Right renal pelvis (tissue), 4 donors: ENCODE results near the gene TMEM106A. TPM values are rescaled to one million over a fixed set of nuclear protein-coding genes. Genes with fewer than 3 reads are reported as not detected.

Source experiments
- polyA plus RNA-seq, 4 donors: library from polyadenylated mRNA; unstranded; fragments of 120-200 nt; gene quantifications; one replicate each; pipeline ENCODE4 v1.2.1, GENCODE V29; 2013; ENCODE audit not compliant: insufficient read length in 4 of 4

Gene TMEM106A
- polyA plus RNA-seq, 4 donors, result 13.6 to 20.1 (median 14.1) TPM

Other genes with a start within 250 kb of the TMEM106A start
- gene AARSD1, start 247.4 kb upstream of the TMEM106A start, polyA plus RNA-seq, result 10 to 100 TPM; 47.6 to 56.2 (median 52.2) TPM
- 1 to 10 TPM; 2.1 to 2.4 (median 2.2) TPM for gene PTGES3L, start 231.8 kb upstream of the TMEM106A start, polyA plus RNA-seq
- gene RUNDC1, start 231.3 kb upstream of the TMEM106A start, polyA plus RNA-seq, result 10 to 100 TPM; 15.4 to 17.0 (median 15.8) TPM
- gene RPL27, start 213.5 kb upstream of the TMEM106A start, polyA plus RNA-seq, result 1,000 to 10,000 TPM; 1,352 to 1,628 (median 1,460) TPM
- 10 to 100 TPM in 3 of 4 donors, 1 to 10 TPM in 1; 7.8 to 13.5 (median 10.6) TPM for gene IFI35, start 205.1 kb upstream of the TMEM106A start, polyA plus RNA-seq
- 100 to 1,000 TPM; 112 to 143 (median 120) TPM for gene VAT1, start 189.5 kb upstream of the TMEM106A start, polyA plus RNA-seq
- 1 to 10 TPM; 2.9 to 3.8 (median 3.6) TPM for gene RND2, start 186.6 kb upstream of the TMEM106A start, polyA plus RNA-seq
- 10 to 100 TPM; 13.0 to 16.1 (median 15.5) TPM for gene BRCA1, start 86.5 kb upstream of the TMEM106A start, polyA plus RNA-seq
- 100 to 1,000 TPM; 111 to 136 (median 130) TPM for gene NBR1, start 40.7 kb upstream of the TMEM106A start, polyA plus RNA-seq
- 1 to 10 TPM; 6.2 to 9.3 (median 7.2) TPM for gene CCDC200, start 16.7 kb downstream of the TMEM106A start, polyA plus RNA-seq
- 1 to 10 TPM in 1 of 4 donors, under 1 TPM in 1, not detected in 2; 0.40 to 1.6 TPM for gene RNU2-1, start 22.1 kb downstream of the TMEM106A start, polyA plus RNA-seq
- gene ARL4D, start 187.1 kb downstream of the TMEM106A start, polyA plus RNA-seq, result 10 to 100 TPM in 2 of 4 donors, 1 to 10 TPM in 2; 8.7 to 16.8 (median 10.2) TPM